Measurements from ENCODE around the gene CLDND1.

DNA sequence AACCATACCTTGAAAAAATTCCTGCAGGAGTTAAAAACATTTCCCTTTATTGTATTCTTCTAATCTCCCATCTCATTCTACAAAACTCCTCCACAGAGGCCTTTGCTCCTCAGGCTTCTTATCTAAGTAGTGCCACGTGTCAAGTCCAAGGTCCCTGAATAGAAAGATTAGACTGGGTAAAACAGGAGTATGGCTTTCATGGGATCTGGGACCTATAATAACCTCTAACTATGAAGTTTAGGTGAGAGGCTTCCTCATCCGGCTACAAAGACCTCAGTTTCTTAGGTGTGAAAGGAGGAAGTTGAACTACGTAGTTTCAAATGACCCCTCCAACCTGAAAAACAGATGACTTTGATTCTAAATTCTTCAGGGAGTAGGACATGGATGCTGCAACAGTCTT is 29.1 kb upstream of the CLDND1 start:
- TF ChIP-seq, protein P1, sequence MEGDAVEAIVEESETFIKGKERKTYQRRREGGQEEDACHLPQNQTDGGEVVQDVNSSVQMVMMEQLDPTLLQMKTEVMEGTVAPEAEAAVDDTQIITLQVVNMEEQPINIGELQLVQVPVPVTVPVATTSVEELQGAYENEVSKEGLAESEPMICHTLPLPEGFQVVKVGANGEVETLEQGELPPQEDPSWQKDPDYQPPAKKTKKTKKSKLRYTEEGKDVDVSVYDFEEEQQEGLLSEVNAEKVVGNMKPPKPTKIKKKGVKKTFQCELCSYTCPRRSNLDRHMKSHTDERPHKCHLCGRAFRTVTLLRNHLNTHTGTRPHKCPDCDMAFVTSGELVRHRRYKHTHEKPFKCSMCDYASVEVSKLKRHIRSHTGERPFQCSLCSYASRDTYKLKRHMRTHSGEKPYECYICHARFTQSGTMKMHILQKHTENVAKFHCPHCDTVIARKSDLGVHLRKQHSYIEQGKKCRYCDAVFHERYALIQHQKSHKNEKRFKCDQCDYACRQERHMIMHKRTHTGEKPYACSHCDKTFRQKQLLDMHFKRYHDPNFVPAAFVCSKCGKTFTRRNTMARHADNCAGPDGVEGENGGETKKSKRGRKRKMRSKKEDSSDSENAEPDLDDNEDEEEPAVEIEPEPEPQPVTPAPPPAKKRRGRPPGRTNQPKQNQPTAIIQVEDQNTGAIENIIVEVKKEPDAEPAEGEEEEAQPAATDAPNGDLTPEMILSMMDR (IDR thresholded peaks at IDR 0.05), result no peak
- TF ChIP-seq POLR2A (IDR thresholded peaks at IDR 0.05; ENCODE audit: low read depth) (no peak), EP300 (IDR thresholded peaks at IDR 0.05) (no peak)
